Right renal cortex interstitium (tissue), 3 donors: Measurements from ENCODE around the gene ZC3H12C. TPM values are rescaled to one million over a fixed set of nuclear protein-coding genes. Genes with fewer than 3 reads are reported as not detected.

ENCODE experiments used
- DNase-seq, 3 donors: peaks; one replicate each; pipeline ENCODE4 v3.0.0-alpha.2; 2013; ENCODE audit warnings: low read depth in 3 of 3, low spot score in 2 of 3
- polyA plus RNA-seq, 3 donors: library from polyadenylated mRNA; unstranded; fragments of 120-200 nt; gene quantifications; one replicate each; pipeline ENCODE4 v1.2.1, GENCODE V29; 2013; ENCODE audit not compliant: insufficient read length in 3 of 3

The ZC3H12C gene
- polyA plus RNA-seq, 3 donors, result 7.4 to 8.2 (median 8.1) TPM

- DNase-seq, result no peak
These were observed 3.3 kb downstream of the ZC3H12C start for GRCh38 chr11:110096496-110096895.

GRCh38 chr11:110097459-110098012, 4.3 kb downstream of the ZC3H12C start:
- no peak for DNase-seq

GRCh38 chr11:110098645-110099044, 5.5 kb downstream of the ZC3H12C start:
- DNase-seq, result no peak

- DNase-seq, result no peak
These were observed 7.5 kb downstream of the ZC3H12C start for GRCh38 chr11:110100476-110101240.

- no peak for DNase-seq
These were observed 13.6 kb downstream of the ZC3H12C start for GRCh38 chr11:110106713-110107274.

GRCh38 chr11:110110854-110111253, 17.7 kb downstream of the ZC3H12C start:
- no peak for DNase-seq

GRCh38 chr11:110112457-110112856, 19.3 kb downstream of the ZC3H12C start:
- DNase-seq, result no peak

- no peak for DNase-seq
These were observed 20.3 kb downstream of the ZC3H12C start for GRCh38 chr11:110113505-110113904.

GRCh38 chr11:110113973-110114372, 20.8 kb downstream of the ZC3H12C start:
- DNase-seq, result no peak

GRCh38 chr11:110119317-110119716, 26.1 kb downstream of the ZC3H12C start:
- DNase-seq, result no peak

- no peak for DNase-seq
These were observed 28.0 kb downstream of the ZC3H12C start for GRCh38 chr11:110121204-110121603.

- no peak for DNase-seq
These were observed 29.8 kb downstream of the ZC3H12C start for GRCh38 chr11:110123003-110123402.

GRCh38 chr11:110124605-110125004, 31.4 kb downstream of the ZC3H12C start:
- no peak for DNase-seq

GRCh38 chr11:110125632-110126031, 32.4 kb downstream of the ZC3H12C start:
- DNase-seq, result no peak

- no peak for DNase-seq
These were observed 33.7 kb downstream of the ZC3H12C start for GRCh38 chr11:110126936-110127335.

- DNase-seq, result no peak
These were observed 35.0 kb downstream of the ZC3H12C start for GRCh38 chr11:110128161-110128560.

GRCh38 chr11:110130642-110131238, 37.5 kb downstream of the ZC3H12C start:
- peak in 2 of 3 donors; percentile 4 to 16 for DNase-seq

GRCh38 chr11:110131386-110132123, 38.4 kb downstream of the ZC3H12C start:
- DNase-seq, result no peak

GRCh38 chr11:110133160-110133559, 40.0 kb downstream of the ZC3H12C start:
- no peak for DNase-seq

GRCh38 chr11:110134110-110134509, 40.9 kb downstream of the ZC3H12C start:
- no peak for DNase-seq

- no peak for DNase-seq
These were observed 48.6 kb downstream of the ZC3H12C start for GRCh38 chr11:110141812-110142211.
